Measurements from ENCODE around the gene FAM131A. TPM values are rescaled to one million over a fixed set of nuclear protein-coding genes. Genes with fewer than 3 reads are reported as not detected.

FAM131A gene
- 1 to 10 TPM; 1.7 to 1.8 TPM for total RNA-seq

- CTCF ChIA-PET, result interaction anchor here (2.1 kb wide), 1 partner anchor 110 kb away, joined by 6 read pairs; no protein-coding TSS in a partner anchor
- POLR2A ChIA-PET, result interaction anchor here (0.6 to 0.7 kb wide), 2 partner anchors 26 to 163 kb away, joined by 3 read pairs; no protein-coding TSS in a partner anchor
Observed at GRCh38 chr3:184337399-184337714, at the start of gene FAM131A. TSS of gene FAM131A (plus strand) at chr3:184337600. CDS start at chr3:184337631, 31 bp downstream.

DNA sequence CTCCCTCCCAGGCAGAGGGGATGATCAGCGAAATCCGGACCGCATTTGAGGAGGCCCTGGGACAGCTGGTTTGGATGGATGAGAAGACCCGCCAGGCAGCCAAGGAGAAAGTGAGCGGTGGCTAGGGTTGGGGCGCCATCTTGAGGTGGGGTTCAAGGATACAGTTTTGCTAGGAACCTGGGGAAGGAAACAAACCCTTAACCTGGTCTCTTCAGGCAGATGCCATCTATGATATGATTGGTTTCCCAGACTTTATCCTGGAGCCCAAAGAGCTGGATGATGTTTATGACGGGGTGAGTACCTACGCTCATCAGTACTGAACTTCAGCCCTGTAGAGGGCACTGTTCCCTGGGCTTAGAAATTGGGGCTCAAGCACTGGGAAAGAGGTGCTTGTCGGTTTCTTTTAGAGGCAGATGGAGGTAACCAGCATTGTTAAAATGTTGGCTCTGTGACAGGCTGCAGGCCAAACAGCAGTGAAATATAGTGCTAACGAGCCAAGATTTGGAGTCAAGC, 47.9 kb upstream of the FAM131A start:
- POLR2A ChIA-PET, result interaction anchor here (0.6 kb wide), 1 partner anchor 59 kb away, joined by 3 read pairs; no protein-coding TSS in a partner anchor
- CTCF ChIA-PET, result interaction anchor here (0.7 to 4.1 kb wide), 11 partner anchors 9 to 396 kb away, joined by 3 to 23 read pairs (median 4); no protein-coding TSS in a partner anchor

DNA sequence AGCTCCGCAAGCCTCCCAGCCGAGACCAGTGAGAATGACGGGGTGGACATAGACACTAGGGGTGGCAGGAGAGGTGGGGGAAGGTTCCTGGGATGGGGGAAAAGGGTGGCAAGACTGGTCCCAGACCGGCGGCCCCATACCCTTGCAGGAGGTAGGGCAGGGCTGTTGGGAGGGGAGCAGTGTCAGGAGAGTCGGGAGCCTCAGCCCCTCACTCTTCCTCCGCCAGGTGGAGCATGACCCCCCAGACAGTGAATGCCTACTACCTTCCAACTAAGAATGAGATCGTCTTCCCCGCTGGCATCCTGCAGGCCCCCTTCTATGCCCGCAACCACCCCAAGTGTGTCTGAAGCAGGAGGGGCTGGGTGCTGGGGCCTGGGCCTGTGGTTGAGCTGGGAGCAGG, 47.1 kb upstream of the FAM131A start:
- CTCF ChIA-PET, result interaction anchor here (1.6 to 4.1 kb wide), 2 partner anchors 10 to 63 kb away, joined by 4 to 23 read pairs; no protein-coding TSS in a partner anchor
- POLR2A ChIA-PET, result no interaction called here

DNA sequence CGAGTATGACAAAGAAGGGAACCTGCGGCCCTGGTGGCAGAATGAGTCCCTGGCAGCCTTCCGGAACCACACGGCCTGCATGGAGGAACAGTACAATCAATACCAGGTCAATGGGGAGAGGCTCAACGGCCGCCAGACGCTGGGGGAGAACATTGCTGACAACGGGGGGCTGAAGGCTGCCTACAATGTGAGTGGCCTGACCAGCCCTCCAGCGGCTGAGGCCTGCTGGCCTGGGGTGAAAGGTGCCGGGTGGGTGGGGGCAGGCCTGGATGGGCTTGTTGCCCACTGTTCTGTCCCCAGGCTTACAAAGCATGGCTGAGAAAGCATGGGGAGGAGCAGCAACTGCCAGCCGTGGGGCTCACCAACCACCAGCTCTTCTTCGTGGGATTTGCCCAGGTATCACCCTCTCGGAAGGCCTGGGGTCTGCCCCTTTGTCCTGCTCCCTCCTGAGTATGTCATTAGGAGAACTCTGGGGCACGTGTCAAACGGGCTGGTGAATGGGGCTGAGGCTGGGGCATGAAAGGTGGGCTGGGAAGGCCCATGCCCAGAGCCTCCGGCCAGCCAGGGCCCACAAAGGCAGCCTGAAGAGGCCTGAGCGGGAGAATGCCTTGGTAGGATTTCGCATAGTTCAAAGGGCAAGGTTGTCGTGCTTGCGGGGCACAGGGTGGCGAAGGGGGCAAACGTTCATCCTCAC, 46.2 kb upstream of the FAM131A start:
- ChIA-PET POLR2A (no interaction called here), CTCF (interaction anchor here (4.1 kb wide), 1 partner anchor 64 kb away, joined by 23 read pairs; no protein-coding TSS in a partner anchor)

GRCh38 chr3:184291738-184292445, 45.5 kb upstream of the FAM131A start:
- CTCF ChIA-PET, result interaction anchor here (1.2 to 4.1 kb wide), 2 partner anchors 64 to 72 kb away, joined by 3 to 23 read pairs; no protein-coding TSS in a partner anchor
- POLR2A ChIA-PET, result no interaction called here

DNA sequence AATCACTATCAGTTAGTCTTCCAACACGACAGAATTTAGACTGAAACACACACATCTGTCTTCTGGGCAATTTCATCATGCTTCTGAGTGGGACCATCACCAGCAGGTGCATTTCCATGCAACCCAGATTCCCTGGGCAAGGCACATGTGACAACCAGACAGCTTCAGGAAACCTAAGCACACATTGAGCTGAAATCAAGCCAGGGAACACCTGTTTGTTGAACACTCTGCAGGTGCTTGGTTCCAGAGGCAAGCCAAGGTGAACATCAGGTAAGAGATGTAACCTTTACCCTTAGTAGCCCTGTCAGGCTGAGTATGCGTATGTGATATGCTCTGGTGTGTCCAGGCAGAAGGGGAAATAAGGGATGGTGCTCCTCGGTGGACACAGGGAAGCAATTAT, 41.6 kb upstream of the FAM131A start:
- ChIA-PET CTCF (interaction anchor here (1.9 kb wide), 1 partner anchor 46 kb away, joined by 6 read pairs; the partner anchor contains the start of gene EEF1AKMT4), POLR2A (no interaction called here)

- ChIA-PET CTCF (interaction anchor here (0.7 to 0.9 kb wide), 2 partner anchors 12 to 122 kb away, joined by 3 to 4 read pairs; no protein-coding TSS in a partner anchor), POLR2A (no interaction called here)
Observed at GRCh38 chr3:184296616-184297015, 40.8 kb upstream of the FAM131A start.

GRCh38 chr3:184298759-184299487, 38.5 kb upstream of the FAM131A start, which contains the start of gene PSMD2:
TSS of gene PSMD2 (plus strand) at chr3:184299241. CDS start at chr3:184299267, 26 bp downstream.
- CTCF ChIA-PET, result interaction anchor here (1.2 to 1.4 kb wide), 3 partner anchors 9 to 473 kb away, joined by 3 to 4 read pairs (median 3); no protein-coding TSS in a partner anchor

DNA sequence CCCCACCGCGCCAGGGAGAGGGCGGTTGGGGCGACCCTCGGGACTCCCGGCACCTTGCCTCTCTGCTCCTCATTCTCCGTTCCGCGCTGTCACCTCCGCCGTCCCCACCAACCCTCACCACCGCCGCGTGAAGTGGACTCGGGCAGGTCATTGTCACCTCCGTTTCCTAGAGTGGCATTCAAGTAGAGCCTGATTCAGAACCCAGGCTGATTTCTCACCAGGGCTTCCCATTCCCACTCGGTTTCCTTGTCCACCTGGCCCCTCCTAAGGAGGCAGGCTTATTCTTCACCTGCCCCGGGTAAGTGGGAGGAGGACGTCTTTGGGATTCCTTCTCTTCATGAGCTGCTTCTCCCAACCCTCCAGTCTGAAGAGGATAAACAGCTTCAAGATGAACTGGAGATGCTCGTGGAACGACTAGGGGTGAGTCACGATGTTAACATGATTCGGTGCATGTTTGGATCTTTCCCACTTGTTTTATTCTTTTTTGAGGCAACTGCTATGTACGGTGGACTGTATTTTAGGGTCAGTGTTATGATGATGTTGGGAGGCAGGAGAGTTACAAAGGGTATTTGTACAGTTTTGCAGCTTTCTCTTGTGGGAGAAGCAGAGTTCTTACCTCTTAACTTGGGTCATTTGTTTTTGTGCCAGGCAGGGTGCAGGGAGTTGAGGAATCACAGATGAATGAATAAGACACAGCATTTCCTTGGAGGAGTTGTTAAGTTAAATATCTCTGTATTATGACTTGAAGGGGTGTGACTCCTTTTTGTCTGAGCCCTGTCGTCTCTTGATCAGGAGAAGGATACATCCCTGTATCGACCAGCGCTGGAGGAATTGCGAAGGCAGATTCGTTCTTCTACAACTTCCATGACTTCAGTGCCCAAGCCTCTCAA, 37.7 kb upstream of the FAM131A start:
- CTCF ChIA-PET, result interaction anchor here (1.4 to 1.8 kb wide), 2 partner anchors 10 to 50 kb away, joined by 4 to 5 read pairs; no protein-coding TSS in a partner anchor
- POLR2A ChIA-PET, result interaction anchor here (1.4 kb wide), 1 partner anchor 18 kb away, joined by 6 read pairs; no protein-coding TSS in a partner anchor

More at GRCh38 chr3:184298759-184299487, 38.5 kb upstream of the FAM131A start, which contains the start of gene PSMD2:
- POLR2A ChIA-PET, result no interaction called here

DNA sequence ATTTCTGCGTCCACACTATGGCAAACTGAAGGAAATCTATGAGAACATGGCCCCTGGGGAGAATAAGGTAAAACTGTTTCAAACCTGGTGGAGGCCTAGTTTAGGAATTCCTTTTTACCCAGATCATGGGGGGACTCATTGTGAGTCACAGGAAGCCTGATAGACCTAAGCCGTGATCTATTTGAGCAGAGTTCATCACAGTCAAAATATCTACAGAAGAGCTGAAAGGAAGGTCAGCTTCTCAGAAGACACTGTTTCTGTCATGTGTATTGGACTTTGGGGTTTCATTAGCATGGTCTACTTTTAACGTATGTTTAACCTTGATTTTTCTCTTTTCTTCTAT, 37.1 kb upstream of the FAM131A start:
- CTCF ChIA-PET, result interaction anchor here (1.4 to 1.8 kb wide), 2 partner anchors 11 to 50 kb away, joined by 4 to 5 read pairs; no protein-coding TSS in a partner anchor
- POLR2A ChIA-PET, result interaction anchor here (1.4 kb wide), 1 partner anchor 18 kb away, joined by 6 read pairs; no protein-coding TSS in a partner anchor

DNA sequence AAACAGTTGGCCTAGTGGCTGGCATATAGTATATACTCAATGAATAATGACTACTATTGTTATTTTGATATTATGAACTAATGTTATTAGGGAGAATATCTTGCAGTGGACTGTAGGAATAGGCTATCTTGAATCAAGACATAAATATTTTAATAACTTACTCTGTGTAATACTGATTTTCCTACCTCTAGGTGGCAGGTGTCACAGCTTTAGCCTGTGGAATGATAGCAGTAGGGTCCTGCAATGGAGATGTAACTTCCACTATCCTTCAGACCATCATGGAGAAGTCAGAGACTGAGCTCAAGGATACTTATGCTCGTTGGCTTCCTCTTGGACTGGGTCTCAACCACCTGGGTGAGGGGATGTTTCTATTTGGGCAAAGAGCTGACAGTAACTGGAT, 31.8 kb upstream of the FAM131A start:
- ChIA-PET CTCF (interaction anchor here (1.7 kb wide), 1 partner anchor 15 kb away, joined by 5 read pairs; no protein-coding TSS in a partner anchor), POLR2A (no interaction called here)

- ChIA-PET POLR2A (no interaction called here), CTCF (interaction anchor here (1.7 kb wide), 1 partner anchor 14 kb away, joined by 5 read pairs; no protein-coding TSS in a partner anchor)
Observed at GRCh38 chr3:184306341-184306972, 30.9 kb upstream of the FAM131A start.

DNA sequence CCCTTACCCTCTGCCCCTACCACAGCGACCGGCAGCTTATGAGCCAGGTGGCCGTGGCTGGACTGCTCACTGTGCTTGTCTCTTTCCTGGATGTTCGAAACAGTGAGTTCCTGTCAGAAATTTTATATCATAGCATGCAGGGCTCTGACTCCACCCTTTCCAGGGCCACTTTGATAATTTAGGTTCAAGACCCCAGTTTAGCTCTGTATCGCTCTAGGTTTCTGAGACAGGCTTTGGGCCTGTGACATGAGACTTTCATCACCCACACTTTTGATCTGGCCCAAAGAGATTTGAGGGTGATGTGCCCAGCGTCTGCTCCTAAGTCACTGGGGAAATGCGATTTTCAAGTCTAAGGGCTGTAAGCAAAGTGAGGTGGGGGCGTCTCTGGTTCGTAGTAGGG, 29.5 kb upstream of the FAM131A start:
- POLR2A ChIA-PET, result no interaction called here
- CTCF ChIA-PET, result no interaction called here

GRCh38 chr3:184308744-184309143, 28.7 kb upstream of the FAM131A start:
- ChIA-PET CTCF (no interaction called here), POLR2A (no interaction called here)

DNA sequence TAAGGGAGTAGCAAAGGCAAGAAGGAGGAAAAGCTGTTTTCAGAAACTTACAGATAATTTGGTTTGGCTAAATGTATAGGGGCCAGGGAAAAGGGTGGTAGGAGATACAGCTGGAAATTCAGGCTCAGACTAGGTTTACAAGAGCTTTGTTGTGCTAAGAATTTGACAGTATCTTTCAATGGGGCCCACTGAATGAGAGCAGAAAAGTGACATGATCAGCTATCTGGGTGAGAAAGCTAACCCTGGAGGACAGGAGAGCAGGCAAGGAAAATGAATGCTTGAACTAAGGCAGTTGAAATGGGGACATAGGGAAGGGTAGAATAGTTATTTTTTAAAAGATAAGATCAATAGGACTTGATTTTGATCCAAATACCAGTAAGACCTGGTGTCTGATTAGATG, 25.8 kb upstream of the FAM131A start:
- POLR2A ChIA-PET, result no interaction called here
- CTCF ChIA-PET, result no interaction called here

DNA sequence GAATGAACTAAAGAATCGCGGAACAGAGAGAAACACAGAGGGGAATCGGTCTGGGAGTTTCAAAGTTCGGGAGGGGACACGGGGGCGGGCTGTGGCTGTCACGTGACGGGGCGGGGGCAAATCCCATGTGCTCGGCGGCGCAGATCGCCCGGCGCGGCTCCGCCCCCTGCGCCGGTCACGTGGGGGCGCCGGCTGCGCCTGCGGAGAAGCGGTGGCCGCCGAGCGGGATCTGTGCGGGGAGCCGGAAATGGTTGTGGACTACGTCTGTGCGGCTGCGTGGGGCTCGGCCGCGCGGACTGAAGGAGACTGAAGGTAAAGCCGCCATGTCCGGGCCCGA, 23.1 kb upstream of the FAM131A start, which contains the start of gene EIF4G1:
EIF4G1 (plus strand) TSS at position 244 of the 337 bp plus-strand sequence. CDS start 1,191 bp downstream, outside the sequence.
- ChIA-PET POLR2A (no interaction called here), CTCF (no interaction called here)

DNA sequence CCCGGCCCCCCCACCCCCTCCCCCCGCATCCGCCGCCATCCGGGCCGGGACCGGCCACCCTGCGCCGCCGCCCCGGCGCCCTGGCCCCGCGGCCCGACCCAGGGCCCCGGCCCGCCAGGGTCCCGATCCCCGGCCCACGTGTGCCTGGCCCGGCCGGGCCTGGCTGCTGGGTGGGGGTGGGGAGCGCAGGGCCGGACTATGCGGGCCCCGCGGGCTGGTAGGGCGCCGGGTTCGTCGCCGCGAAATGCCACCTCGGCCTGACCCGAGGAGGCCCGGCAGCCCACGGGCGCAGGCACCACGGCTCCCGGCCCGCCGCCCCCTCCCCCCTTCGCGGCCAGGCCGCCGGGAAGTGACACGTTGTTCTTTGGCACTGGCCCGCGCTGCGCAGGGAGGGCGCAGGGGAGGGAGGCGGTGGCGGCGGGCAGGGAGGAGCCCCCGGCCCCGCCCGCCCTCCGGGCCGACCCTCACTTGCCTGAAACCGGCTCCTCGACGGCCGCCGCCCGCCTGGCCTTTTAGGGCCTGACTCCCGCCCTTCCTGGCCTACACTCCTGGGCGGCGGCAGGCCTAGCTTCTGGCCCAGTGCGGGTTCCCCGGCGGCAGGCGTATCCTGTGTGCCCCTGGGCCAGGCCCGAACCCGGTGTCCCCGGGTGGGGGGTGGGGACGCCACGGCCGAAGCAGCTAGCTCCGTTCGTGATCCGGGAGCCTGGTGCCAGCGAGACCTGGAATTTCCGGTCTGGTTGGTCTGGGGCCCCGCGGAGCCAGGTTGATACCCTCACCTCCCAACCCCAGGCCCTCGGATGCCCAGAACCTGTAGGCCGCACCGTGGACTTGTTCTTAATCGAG, 22.5 kb upstream of the FAM131A start:
- POLR2A ChIA-PET, result interaction anchor here (0.5 to 1.1 kb wide), 2 partner anchors 11 to 117 kb away, joined by 3 to 4 read pairs; no protein-coding TSS in a partner anchor

More for the DNA sequence above, 22.5 kb upstream of the FAM131A start:
- CTCF ChIA-PET, result no interaction called here
